Measurements from ENCODE around the gene GRM4.
"Not testable (repeated sequence)": the region's sequence is repeated elsewhere in the genome, so short reads cannot be mapped to it uniquely, and the experiment has no call there.

Gene GRM4

DNA sequence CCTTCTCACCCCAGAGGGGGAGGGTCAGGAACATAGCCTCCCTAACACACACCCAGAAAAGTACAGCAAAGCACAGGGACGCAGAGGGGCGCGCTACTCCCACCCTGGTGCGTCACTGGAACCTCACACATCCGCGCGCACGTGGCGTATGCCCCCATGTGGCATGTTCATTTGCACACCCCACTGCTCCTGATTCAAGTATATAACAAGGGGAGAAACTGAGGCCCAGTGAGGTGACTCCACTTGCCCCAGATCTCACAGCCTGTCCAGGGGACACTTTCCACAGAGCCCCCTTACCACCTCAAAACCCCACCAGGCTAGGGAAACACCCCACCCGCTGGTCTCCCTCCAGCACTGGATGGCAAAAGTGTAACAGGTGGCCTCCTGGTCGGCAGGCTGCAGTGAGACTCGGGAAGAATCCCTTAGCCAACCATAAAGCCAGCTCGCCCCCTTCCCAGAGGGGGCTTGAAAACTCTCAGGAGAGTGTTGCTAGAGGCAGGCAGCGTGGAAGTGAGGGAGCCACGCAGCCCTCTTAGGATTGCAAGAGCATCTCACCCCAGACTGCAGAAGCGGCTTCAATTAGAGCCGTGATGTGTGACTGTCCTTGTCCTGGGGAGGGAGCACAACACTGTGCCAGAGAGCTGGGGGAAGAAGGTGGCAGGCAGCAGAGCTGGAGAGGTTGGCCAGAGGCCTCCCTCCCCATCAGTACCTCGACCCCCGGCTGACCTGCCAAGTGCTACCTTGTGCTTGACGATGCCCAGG, at the start of gene GRM4:
Gene GRM4, minus strand, starts transcription at position 67 of the 762 bp plus-strand sequence. CDS start 12,591 bp downstream, outside the sequence.
- DNase-seq (ENCODE audit: low read depth), result no peak

DNA sequence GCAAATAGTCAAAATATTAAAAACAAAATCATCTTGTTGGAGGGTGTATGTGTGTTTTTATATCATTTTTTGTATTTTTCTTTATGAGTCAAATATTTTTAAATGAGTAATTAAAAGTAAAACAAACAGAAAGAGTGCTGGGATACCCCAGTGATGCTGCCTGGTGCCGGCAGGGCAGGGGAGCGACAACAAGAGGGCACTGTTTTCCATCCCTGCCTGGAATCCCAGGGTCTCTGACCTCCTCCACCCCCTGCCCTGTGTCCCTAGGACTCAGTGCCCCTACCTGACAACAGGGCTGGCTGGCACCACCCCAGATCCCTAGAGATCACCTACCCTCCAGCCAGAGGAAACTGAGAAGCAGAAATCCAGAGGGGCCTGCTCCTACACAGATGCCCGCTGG, 48.9 kb upstream of the GRM4 start:
- no peak for DNase-seq (ENCODE audit: low read depth)

DNA sequence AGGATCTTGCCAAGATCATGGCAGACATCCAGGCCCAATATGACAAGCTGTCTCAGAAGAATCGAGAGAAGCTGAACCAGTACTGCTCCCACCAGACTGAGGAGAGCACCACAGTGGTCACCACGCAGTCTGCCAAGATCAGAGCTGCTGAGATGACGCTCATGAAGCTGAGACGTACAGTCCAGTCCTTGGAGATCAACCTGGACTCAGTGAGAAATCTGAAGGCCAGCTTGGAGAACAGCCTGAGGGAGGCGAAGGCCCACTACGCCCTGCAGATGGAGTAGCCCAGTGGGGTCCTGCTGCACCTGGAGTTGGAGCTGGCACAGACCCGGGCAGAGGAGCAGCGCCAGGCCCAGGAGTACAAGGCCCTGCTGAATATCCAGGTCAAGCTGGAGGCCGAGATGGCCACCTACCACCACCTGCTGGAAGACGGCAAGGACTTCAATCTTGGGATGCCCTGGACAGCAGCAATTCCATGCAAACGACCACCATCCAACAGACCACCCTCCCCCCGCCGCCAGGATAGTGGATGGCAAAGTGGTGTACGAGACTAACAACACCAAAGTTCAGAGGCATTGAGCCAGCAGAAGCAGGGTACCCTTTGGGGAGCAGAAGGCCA, 44.7 kb upstream of the GRM4 start:
- no peak for DNase-seq (ENCODE audit: low read depth)

DNA sequence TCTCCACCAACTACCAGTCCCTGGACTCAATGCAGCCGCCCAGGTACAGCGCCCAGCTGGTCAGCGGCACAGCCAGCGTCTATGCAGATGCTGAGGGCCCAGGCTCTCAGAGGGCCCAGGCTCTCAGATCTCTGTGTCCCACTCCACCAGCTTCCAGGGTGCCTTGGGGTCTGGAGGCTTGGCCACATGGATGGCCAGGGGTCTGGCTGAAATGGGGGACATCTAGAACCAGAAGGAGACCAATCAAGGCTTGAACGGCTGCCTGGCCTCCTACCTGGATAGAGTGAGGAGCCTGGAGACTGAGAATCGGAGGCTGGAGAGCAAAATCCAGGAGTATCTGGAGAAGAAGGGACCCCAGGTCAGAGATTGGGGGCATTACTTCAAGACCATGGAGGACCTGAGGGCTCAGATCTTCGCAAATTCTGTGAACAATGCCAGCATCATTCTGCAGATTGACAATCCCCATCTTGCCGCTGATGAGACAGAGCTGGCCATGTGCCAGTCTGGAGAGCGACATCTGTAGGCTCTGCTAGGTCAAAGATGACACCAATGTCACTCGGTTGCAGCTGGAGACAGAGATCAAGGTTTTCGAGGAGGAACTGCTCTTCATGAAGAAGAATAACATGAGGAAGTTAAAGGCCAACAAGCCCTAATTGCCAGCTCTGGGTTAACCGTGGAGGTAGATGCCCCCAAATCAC, 44.1 kb upstream of the GRM4 start:
- no peak for DNase-seq (ENCODE audit: low read depth)

DNA sequence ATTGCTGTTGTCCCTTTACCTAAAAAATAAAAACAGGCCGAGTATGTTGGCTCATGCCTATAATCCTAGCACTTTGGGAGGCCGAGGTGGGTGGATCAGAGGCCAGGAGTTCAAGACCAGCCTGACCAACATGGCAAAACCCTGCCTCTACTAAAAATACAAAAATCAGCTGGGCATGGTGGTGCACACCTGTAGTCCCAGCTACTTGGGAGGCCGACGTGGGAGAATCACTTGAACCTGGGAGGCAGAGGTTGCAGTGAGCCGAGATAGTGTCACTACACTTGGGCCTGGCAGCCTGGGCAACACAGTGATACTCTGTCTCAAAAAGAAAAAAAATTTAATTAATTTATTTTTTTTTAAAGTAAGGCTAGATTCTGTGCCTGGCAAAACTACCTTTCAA, 38.8 kb upstream of the GRM4 start:
- DNase-seq (ENCODE audit: low read depth), result not testable (repeated sequence)

DNA sequence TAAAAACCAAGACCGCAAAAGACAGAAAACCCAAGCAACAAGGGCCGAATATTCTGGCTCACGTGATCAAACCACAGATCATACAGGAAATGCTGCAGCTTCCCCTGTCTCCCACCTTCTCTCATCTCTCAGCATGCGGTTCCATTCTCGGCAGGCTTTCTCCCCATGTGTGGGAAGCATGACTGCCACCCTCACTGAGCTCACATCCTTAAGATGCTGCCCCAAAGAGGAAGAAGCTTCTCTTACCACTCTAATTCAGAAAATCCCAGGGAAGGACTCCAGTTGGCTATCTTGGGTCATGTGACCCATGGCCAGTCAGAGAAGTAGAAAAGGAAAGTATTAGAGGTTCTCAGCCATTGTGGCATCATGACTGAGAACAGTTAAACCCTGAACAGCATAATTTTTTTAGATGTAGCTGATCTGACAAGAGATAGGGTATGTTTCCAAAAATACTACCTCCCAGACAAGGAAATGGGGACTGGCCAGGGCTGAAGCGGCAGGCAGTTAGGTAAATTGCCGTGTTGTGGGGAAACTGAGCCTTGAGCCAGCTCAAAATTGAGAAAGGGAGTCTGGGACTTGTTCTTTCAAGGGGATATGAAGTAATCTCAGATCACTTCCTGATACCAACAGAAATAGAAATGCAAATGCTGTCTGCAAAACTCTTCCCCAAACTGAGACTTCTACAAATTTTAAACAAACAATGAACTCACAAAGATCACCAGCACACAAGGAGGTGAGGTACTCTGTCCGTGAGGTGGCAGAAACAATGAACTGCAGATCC, 37.1 kb upstream of the GRM4 start:
- no peak for DNase-seq (ENCODE audit: low read depth)

DNA sequence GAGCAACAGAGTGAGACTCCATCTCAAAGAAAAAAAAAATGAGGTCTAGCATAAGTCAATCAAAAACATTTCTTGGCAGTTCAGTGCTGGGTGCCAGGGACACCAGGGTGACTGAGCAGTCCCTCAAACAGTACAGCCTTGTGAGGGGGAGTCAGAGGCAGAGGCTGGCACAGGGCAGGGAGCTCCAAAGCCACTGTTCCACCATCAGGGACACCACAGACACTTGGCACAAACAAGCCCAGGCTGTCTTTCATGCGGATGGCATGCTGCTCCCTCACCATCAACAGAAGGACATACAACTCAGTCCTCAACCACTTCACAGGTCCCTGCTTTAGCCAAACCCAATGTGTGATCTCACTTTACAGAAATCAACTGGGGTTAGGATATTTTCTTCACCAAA, 36.0 kb upstream of the GRM4 start:
- DNase-seq (ENCODE audit: low read depth), result no peak

DNA sequence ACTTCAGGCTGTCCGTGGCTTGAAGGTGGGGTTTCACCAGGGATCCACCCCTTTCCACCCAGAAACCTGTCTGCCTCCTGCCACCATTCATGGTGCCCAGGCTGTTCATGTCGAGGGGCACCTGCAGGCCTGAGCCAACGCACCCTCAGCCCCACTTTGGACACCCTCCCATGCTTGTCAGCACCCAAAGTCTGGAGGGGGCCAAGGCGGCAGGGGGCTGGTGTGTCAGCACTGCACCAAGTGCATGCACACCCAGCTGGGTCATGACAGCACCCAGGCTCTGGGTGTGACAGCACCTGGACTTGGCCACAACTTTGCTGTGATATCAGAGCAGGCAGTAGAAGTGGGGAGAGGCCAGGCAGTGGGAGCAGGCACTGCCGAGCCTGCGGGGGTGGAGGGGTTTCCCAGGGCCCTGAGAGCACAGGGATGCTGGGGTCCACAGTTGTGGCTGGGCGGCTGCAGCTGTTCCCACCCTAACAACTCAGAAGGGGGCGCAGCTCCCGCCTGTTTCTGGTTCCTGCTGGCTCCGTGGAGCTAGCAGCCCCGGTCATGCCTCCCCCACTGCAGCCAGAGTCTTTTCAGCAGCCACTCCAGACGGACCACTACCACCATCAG, 33.3 kb upstream of the GRM4 start:
- DNase-seq (ENCODE audit: low read depth), result no peak

DNA sequence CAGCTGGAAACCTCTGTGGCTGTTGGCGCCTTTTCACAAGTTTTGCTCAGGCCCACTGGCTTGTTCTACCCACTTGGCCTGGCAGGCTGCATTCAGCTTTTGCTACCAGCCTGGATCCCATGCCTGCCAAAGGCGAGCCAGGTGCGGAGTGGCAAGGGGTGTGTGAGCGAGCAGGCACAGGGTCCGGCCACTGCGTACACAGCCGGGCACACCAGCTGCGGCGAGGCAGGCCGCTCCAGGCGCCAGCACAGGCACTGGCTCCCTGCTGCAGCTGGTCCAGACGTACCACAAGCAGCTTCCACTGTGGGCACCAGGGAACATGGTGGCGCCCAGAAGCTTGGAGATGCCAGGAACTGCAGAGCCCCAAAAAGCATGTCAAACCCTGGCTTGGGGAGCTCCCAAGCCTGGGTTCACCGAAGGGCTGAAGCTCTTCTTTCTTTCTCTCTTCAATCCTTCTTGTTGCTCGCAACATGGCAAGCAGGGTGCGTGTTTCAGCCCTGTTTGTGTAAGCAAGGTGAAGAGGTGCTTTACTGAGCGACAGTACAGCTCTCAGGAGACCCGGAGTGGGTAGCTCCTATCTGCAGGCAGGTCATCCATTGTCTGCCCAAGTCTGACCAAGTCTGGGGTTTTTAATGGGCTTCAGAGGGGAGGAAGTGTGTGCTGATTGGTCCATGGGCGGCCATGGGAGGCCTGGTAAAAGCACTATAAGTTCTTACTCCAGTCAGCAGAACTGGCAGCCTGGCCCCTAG, 32.6 kb upstream of the GRM4 start:
- DNase-seq (ENCODE audit: low read depth), result no peak

DNA sequence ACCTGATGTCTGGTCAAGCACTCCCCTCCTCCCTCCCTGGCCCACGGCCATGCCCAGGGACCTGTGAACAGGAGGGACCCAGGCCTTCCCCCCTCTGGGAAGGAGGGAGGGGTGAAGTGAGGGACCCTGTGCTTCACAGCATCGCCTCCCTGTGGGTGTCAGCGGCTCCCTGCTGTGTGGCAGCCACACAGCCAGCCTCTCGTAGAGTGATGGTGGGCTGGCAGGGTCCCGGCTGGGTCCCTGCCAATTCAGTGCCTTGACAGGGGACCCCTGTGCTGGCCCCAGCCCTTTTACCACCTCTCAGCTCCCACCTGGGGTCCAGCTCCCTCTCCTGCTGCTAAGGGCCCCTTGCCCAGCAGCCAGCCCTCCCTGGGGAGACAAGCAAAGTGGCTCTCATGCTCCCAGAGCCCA, 31.3 kb upstream of the GRM4 start:
- no peak for DNase-seq (ENCODE audit: low read depth)

DNA sequence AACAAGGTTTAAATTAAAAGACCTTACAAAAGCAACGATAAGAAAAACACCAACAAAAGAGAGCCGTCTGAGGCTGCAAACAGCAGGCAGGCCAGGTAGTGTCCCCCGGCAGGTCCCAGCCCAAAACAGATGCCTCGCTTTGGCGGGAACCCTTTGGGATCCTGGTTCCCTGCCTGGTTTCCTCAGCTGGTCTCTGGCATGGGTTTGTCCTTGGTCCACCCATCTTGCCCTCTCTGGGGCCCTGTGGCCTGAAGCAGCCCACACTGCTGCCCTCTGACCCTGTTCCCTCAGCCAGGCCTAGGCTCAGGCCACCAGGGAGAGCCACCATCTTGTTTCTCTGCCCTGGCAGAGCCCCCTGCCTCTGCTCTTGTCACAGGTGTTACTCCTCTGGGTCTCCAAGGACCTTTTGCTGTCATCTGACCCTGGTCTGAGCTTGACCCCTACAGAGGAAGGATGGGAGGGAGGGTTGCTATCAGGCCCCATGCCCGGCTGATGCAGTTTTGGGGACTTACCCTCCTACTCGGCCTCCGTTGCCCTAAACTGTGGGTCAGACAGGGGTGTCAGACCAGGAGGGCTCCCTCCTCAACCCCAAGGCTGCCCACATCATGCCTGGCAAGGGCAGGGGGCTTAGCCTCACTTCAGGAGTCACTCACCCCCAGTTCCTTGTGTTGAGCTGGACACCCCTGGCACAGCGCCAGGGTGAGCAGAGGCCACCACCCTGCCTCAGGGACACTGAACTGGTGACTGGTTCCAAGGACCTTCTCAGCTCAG, 30.6 kb upstream of the GRM4 start:
- DNase-seq (ENCODE audit: low read depth), result no peak

DNA sequence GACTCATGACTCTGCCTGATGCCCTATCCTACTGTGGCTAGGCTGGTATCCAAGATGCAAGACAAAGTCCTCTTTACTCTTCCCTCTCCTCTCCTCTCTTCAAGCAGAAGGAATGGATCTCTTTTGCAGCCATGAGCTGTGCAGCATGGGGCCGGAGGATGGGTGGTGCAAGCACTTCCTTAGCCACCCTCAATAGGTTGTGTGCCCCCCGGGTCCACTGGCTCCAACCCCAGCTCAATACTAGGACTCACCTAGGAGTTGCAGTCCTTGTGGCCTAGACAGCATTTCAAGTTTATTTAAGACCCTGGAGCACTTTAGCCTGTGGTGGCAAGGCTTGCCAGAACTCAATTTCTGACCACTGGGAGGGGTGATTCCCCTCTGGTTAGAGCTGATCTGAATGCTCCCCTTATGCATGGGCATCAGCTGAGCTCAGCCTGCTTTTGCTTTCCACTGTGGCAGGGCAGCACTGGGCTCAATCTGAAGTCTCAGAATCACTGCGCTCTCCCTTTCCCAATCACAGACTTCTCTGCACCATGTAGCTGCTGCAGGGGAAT, 29.0 kb upstream of the GRM4 start:
- no peak for DNase-seq (ENCODE audit: low read depth)

DNA sequence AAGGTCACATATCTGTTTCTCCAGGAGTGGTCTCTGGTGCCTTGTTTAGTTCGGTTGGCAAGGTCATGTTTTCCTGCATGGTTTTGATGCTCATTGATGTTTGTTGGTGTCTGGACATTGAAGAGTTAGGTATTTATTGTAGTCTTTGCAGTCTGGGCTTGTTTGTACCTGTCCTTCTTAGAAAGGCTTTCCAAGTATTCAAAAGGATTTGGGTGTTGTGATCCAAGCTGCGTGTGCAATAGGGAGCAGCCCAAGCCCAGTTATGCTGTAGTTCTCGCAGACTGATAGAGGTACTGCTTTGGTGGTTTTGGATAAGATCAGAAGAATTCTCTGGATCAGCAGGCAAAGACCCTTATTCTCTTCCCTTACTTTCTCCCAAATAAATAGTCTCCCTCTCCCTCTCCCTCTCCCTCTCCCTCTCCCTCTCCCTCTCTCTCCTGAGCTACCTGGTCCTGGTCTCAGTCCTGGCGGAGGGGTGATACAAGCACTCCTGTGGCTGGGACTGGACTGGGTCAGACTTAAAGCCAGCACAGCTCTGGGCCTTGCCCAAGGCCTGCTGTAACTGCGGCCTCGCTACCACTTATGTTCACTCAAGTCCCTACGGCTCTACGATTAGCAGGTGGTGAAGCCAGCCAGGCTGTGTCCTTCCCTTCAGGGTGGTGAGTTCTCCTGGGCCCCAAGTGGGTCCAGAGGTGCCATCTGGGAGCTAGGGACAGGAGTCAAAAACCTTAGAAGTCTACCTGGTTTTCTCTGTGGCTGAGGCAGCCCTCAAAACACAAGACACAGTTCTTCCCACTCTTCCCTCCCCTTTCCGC, 27.3 kb upstream of the GRM4 start:
- DNase-seq (ENCODE audit: low read depth), result no peak

DNA sequence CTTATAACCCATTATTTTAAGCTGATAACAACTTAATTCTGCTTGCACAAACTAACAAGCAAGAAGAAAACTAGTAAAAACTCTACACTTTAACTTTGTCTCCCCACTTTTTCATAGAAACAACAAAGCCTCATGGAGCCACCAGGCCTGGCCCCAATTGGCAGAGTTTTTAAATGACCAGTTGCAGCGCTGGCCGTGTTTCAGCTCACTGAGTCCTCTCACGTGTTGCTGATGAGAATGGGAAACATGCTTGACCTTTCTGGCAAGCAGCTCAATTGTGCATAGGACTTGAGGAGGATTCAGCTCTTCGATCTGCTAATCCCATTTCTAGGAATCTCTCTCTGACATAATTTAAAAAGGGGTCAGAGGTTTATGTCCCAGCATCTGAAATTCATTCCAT, 24.5 kb upstream of the GRM4 start:
- DNase-seq (ENCODE audit: low read depth), result no peak

DNA sequence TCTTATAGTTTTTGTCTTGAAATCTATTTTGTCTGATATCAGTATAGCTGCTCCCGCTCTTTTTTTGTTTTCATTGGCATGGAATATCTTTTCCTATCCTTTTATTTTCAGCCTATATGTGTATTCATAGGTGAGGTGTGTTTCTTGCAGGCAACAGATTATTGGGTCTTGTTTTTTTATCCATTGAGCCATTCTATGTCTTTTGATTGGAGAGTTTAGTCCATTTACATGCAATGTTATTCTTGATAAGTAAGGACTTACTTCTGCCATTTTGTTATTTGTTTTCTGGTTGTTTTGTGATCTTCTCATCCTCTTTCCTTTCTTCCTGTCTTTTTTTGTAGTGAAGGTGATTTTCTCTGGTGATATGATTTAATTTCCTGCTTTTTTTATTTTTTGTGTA, 24.0 kb upstream of the GRM4 start:
- no peak for DNase-seq (ENCODE audit: low read depth)

DNA sequence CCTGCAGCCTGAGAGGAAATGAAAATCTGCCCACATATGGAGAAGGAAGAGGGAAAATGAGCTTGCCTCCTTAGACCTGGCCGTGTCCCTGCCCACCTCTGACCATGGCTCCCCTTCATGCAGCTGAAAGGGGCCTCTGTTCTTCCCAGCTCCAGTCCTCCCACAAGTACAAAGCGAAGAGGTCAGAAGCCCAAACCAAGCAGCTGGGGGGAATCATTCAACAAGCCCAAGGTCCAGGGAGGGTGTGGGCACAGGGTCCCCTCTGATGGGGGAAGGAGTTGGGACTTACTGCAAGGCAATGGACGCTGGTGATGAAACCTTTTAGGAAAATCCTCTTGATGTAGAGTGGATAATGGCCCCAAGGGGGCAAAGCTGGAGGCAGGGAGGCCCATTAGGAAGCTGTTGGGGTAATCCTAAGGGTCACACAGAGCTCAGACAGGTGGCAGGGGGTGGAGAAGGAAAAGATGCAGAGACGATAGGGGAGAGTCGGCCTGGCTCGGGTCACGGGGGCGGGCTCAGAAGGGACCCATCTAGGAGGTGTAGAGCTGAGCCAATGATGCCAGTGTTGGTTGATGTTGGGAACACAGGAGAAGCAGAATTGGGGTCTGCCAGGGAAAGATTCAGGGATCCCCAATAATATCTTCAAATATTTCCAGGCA, 16.1 kb upstream of the GRM4 start:
- no peak for DNase-seq (ENCODE audit: low read depth)

DNA sequence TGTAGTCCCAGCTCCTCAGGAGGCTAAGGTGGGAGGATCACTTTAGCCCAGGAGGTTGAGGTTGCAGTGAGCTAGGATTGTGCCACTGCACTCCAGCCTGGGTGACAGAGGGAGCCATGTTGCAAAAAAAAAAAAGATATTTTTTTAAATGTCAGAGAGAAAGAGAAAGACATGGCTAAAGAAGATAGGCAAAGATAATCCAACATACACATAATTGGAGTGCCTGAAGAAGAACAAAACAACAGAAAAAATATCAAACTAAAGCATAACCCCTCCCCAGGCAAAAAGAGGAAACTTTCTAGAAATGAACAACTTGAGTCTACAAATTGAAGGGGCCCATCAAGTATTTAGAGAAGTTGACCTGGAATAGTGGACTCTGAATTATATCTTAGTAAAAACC, 14.0 kb upstream of the GRM4 start:
- no peak for DNase-seq (ENCODE audit: low read depth)

DNA sequence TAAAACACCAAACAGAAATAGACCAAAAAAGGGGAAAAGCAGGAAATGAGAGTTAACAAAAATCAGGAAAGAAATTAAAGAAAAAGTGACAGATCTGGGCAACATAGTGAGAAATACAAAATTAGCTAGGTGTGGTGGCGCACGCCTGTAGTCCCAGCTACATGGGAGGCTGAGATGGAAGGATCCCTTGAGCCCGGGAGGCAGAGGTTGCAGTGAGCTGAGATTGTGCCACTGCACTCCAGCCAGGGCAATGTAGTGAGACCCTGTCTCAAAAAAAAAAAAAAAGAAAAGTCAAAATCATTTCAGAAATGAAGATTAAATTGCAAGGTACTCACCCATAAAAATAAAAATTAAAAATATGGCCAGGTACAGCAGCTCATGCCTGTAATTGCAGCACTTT, 13.0 kb upstream of the GRM4 start:
- no peak for DNase-seq (ENCODE audit: low read depth)

DNA sequence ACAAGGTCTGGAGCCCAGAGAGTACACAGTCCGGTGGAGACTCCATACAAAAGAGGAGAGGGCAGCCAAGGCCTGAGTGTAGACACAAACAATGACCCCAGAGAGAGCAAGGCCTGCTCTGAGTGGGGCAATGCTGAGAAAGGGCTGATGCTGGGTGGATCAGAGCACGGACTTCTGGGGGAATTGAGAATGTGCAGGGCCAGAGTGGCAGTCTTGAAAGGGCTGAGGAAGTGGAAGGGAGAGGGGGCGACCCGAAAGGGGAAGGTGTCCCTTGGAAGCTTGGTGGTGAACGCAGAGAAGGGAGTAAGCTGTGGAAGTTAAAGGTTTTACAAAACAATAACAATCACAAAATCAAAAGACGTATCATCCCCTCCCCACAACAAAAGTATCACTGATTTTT, 12.0 kb upstream of the GRM4 start:
- DNase-seq (ENCODE audit: low read depth), result no peak
